H1 (cell line): Measurements from ENCODE around the gene SLC10A2. TPM values are rescaled to one million over a fixed set of nuclear protein-coding genes. Genes with fewer than 3 reads are reported as not detected.

ENCODE experiments used
- CTCF ChIA-PET: fragments of 300-600 bp; sonication (Branson Sonifier 250); formaldehyde crosslinking; loops from one replicate; lab custom pipeline; 2021; ENCODE audit not compliant: partially characterized antibody; lab: Charles Lee
- POLR2A ChIA-PET: fragments of 300-600 bp; sonication (Branson Sonifier 250); formaldehyde crosslinking; loops from one replicate; lab custom pipeline; 2021; ENCODE audit warnings: inconsistent platforms; ENCODE audit not compliant: partially characterized antibody; lab: Charles Lee
- DNase-seq, 2 experiments: peaks; one replicate each; pipeline versions ENCODE4 v3.0.0 to v3.0.0-alpha.2; 2010 to 2022; ENCODE audit warnings: low spot score in 2 of 2, low read depth in 1 of 2, mixed read lengths in 1 of 2
- FAIRE-seq: peaks from 2 replicates; lab custom pipeline; 2011; peaks lifted over from hg19 to GRCh38; lab: Jason Lieb, UNC
- H2AFZ ChIP-seq: 2 replicates; pipeline ENCODE4 v1.8.1; 2012; ENCODE audit warnings: low read length, inconsistent platforms
- H2AK5ac ChIP-seq: 2 replicates; pipeline ENCODE4 v1.6.1; 2013; ENCODE audit warnings: low read depth, low read length
- H2BK120ac ChIP-seq: replicated peaks from 2 replicates; pipeline ENCODE3; 2013; ENCODE audit warnings: low read depth, low read length, inconsistent platforms
- H2BK12ac ChIP-seq: 2 replicates; pipeline ENCODE4 v1.6.1; 2013; ENCODE audit warnings: low read depth, low read length
- H2BK15ac ChIP-seq: 2 replicates; pipeline ENCODE4 v1.6.1; 2013; ENCODE audit warnings: low read length
- H2BK20ac ChIP-seq: 2 replicates; pipeline ENCODE4 v1.6.1; 2013; ENCODE audit warnings: low read length
- H2BK5ac ChIP-seq: 2 replicates; pipeline ENCODE4 v1.6.1; 2013; ENCODE audit warnings: low read depth, low read length
- H3K14ac ChIP-seq: 2 replicates; pipeline ENCODE4 v1.6.1; 2013; ENCODE audit warnings: inconsistent platforms; ENCODE audit not compliant: insufficient read length
- H3K18ac ChIP-seq: 2 replicates; pipeline ENCODE4 v1.6.1; 2013; ENCODE audit warnings: low read length; ENCODE audit errors: extremely low read depth
- H3K23ac ChIP-seq: 2 replicates; pipeline ENCODE4 v1.6.1; 2013; ENCODE audit warnings: inconsistent platforms; ENCODE audit not compliant: insufficient read length
- H3K23me2 ChIP-seq: 2 replicates; pipeline ENCODE4 v1.6.1; 2013; ENCODE audit warnings: low read depth, low read length
- H3K27ac ChIP-seq: 2 replicates; pipeline ENCODE4 v1.6.1; 2011; ENCODE audit warnings: low read depth, low read length, inconsistent platforms
- H3K27me3 ChIP-seq, 4 experiments: replicated peaks in 1 of 4; 1 replicate in 1 of 4; 2 replicates in 3 of 4; pipeline versions ENCODE4 v1.6.1 to v1.8.1; 2011 to 2013; ENCODE audit warnings: low read length in 3 of 4, mild to moderate bottlenecking in 3 of 4, inconsistent platforms in 2 of 4, mixed read lengths in 2 of 4, moderate library complexity in 1 of 4; ENCODE audit not compliant: control insufficient read depth in 3 of 4, insufficient read depth in 3 of 4; ENCODE audit errors: extremely low read depth in 1 of 4
- H3K36me3 ChIP-seq, 4 experiments: 2 replicates each; pipeline versions ENCODE4 v1.6.1 to v1.8.1; 2011 to 2013; ENCODE audit warnings: mild to moderate bottlenecking in 4 of 4, low read length in 3 of 4, moderate library complexity in 2 of 4, control low read depth in 1 of 4, inconsistent platforms in 1 of 4; ENCODE audit not compliant: insufficient read depth in 4 of 4, control insufficient read depth in 2 of 4
- H3K4ac ChIP-seq: replicated peaks from 2 replicates; pipeline ENCODE3; 2013; ENCODE audit warnings: low read length, low read depth, mixed read lengths, inconsistent platforms; ENCODE audit not compliant: insufficient read length
- H3K4me1 ChIP-seq, 4 experiments: replicated peaks in 1 of 4; 1 replicate in 1 of 4; 2 replicates in 3 of 4; pipeline versions ENCODE4 v1.6.1 to v1.8.1; 2011 to 2013; ENCODE audit warnings: low read length in 3 of 4, inconsistent platforms in 2 of 4, mixed read lengths in 1 of 4; ENCODE audit not compliant: insufficient read depth in 4 of 4, control insufficient read depth in 3 of 4
- H3K4me2 ChIP-seq, 2 experiments: 2 replicates each; pipeline versions ENCODE4 v1.6.1 to v1.8.1; 2011 to 2013; ENCODE audit warnings: low read depth in 2 of 2, low read length in 2 of 2, control low read depth in 1 of 2, inconsistent platforms in 1 of 2, mild to moderate bottlenecking in 1 of 2; ENCODE audit not compliant: insufficient read depth in 1 of 2
- H3K4me3 ChIP-seq, 4 experiments: fragments of 200-600, 300-600 bp in 1 of 4; sonication (generic), shearing (Covaris generic), sonication (Bioruptor Twin) in 1 of 4; 2 replicates each; pipeline versions ENCODE4 v1.5.1 to v1.8.1; 2011 to 2016; ENCODE audit warnings: low read length in 4 of 4, low read depth in 3 of 4, control low read depth in 2 of 4, inconsistent platforms in 2 of 4, mild to moderate bottlenecking in 2 of 4, mixed read lengths in 1 of 4, moderate library complexity in 1 of 4; ENCODE audit not compliant: insufficient read depth in 2 of 4; ENCODE audit errors: extremely low read depth in 1 of 4
- H3K56ac ChIP-seq: replicated peaks from 2 replicates; pipeline ENCODE3; 2013; ENCODE audit warnings: low read depth, mild to moderate bottlenecking, mixed read lengths, low read length, inconsistent platforms; ENCODE audit not compliant: insufficient read length
- H3K79me1 ChIP-seq: 2 replicates; pipeline ENCODE4 v1.6.1; 2013; ENCODE audit warnings: low read depth, low read length, control low read depth
- H3K79me2 ChIP-seq, 2 experiments: 2 replicates each; pipeline versions ENCODE4 v1.6.1 to v1.8.1; 2012 to 2013; ENCODE audit warnings: low read length in 2 of 2, mild to moderate bottlenecking in 2 of 2, inconsistent platforms in 1 of 2; ENCODE audit not compliant: insufficient read depth in 2 of 2, control insufficient read depth in 1 of 2
- H3K9ac ChIP-seq, 4 experiments: replicated peaks in 1 of 4; 1 replicate in 1 of 4; 2 replicates in 3 of 4; pipeline versions ENCODE4 v1.6.1 to v1.8.1; 2011 to 2013; ENCODE audit warnings: low read depth in 3 of 4, low read length in 3 of 4, control low read depth in 2 of 4, mild to moderate bottlenecking in 2 of 4, moderate library complexity in 2 of 4, inconsistent platforms in 1 of 4; ENCODE audit errors: extremely low read depth in 1 of 4
- H3K9me3 ChIP-seq, 2 experiments: 2 replicates each; pipeline versions ENCODE4 v1.6.1 to v1.8.1; 2012 to 2013; ENCODE audit warnings: mild to moderate bottlenecking in 2 of 2, moderate library complexity in 2 of 2, control low read depth in 1 of 2, inconsistent platforms in 1 of 2, low read depth in 1 of 2, low read length in 1 of 2, mixed read lengths in 1 of 2; ENCODE audit not compliant: insufficient read depth in 2 of 2
- H4K20me1 ChIP-seq, 2 experiments: replicated peaks in 1 of 2; 2 replicates each; pipeline versions ENCODE3 to v1.8.1; 2011 to 2013; ENCODE audit warnings: inconsistent platforms in 2 of 2, low read length in 2 of 2, mild to moderate bottlenecking in 1 of 2; ENCODE audit not compliant: insufficient read depth in 2 of 2, control insufficient read depth in 1 of 2
- H4K5ac ChIP-seq: 2 replicates; pipeline ENCODE4 v1.6.1; 2013; ENCODE audit warnings: low read length, low read depth, mixed read lengths, inconsistent platforms; ENCODE audit not compliant: insufficient read length
- H4K8ac ChIP-seq: 2 replicates; pipeline ENCODE4 v1.8.0; 2013; ENCODE audit warnings: mild to moderate bottlenecking, moderate library complexity, low read length, inconsistent platforms; ENCODE audit not compliant: insufficient read depth; ENCODE audit errors: extremely low read depth
- H4K91ac ChIP-seq: replicated peaks from 2 replicates; pipeline ENCODE3; 2013; ENCODE audit warnings: low read length, mixed read lengths, inconsistent platforms; ENCODE audit not compliant: insufficient read length
- ATF2 ChIP-seq: IDR thresholded peaks from 2 replicates; pipeline ENCODE4 v1.6.1; 2012; ENCODE audit warnings: low read length, inconsistent platforms
- CHD1 ChIP-seq: IDR thresholded peaks from 2 replicates; pipeline ENCODE4 v1.6.1; 2012; ENCODE audit warnings: low read depth, low read length, improper control_type of control experiment
- CHD2 ChIP-seq: IDR thresholded peaks from 2 replicates; pipeline ENCODE4 v1.6.1; 2012; ENCODE audit warnings: low read length, improper control_type of control experiment
- E2F6 ChIP-seq: IDR thresholded peaks from 2 replicates; pipeline ENCODE4 v1.6.1; 2012; ENCODE audit warnings: inconsistent platforms
- EGR1 ChIP-seq: IDR thresholded peaks from 2 replicates; pipeline ENCODE4 v1.6.1; 2011; ENCODE audit warnings: low read depth, low read length, borderline replicate concordance
- FOSL1 ChIP-seq: IDR thresholded peaks from 2 replicates; pipeline ENCODE4 v1.6.1; 2011; ENCODE audit warnings: mild to moderate bottlenecking, low read depth, low read length, moderate library complexity; ENCODE audit not compliant: insufficient read depth
- GABPA ChIP-seq: IDR thresholded peaks from 2 replicates; pipeline ENCODE4 v1.6.1; 2011; ENCODE audit warnings: mild to moderate bottlenecking, low read length, moderate library complexity, borderline replicate concordance; ENCODE audit not compliant: insufficient read depth
- HDAC2 ChIP-seq, 2 experiments: fragments of 300-600 bp in 1 of 2; sonication (generic) in 1 of 2; IDR thresholded peaks; 2 replicates each; pipeline ENCODE4 v1.6.1; 2011 to 2012; ENCODE audit warnings: low read depth in 2 of 2, low read length in 2 of 2, mild to moderate bottlenecking in 2 of 2, moderate library complexity in 2 of 2, borderline replicate concordance in 1 of 2, inconsistent platforms in 1 of 2
- JUN ChIP-seq: IDR thresholded peaks from 2 replicates; pipeline ENCODE4 v1.6.1; 2011; ENCODE audit warnings: low read depth, mild to moderate bottlenecking, improper control_type of control experiment, low read length
- RBBP5 ChIP-seq: IDR thresholded peaks from 2 replicates; pipeline ENCODE4 v1.7.1; 2012; ENCODE audit warnings: low read depth, mild to moderate bottlenecking, inconsistent platforms, low read length, moderate library complexity, borderline replicate concordance
- RXRA ChIP-seq: IDR thresholded peaks from 2 replicates; pipeline ENCODE4 v1.6.1; 2011; ENCODE audit warnings: low read depth, mild to moderate bottlenecking, low read length, moderate library complexity; ENCODE audit not compliant: insufficient read depth
- TCF12 ChIP-seq: IDR thresholded peaks from 2 replicates; pipeline ENCODE4 v1.6.1; 2011; ENCODE audit warnings: low read depth, mild to moderate bottlenecking, low read length
- WGBS, 2 experiments: shearing (Covaris generic) in 1 of 2; methylation state at CpG; one replicate each; pipeline versions ENCODE4 v1.1.6 to v1.1.7; 2013 to 2015; ENCODE audit warnings: low lambda C conversion rate in 2 of 2, mixed read lengths in 2 of 2, inconsistent platforms in 1 of 2, low coverage in 1 of 2, missing lambda C conversion rate in 1 of 2; ENCODE audit not compliant: insufficient replicate concordance in 2 of 2, insufficient coverage in 1 of 2, insufficient read length in 1 of 2; ENCODE audit errors: extremely low coverage in 1 of 2, missing lambda C conversion rate in 1 of 2; 5-methylcytosine and 5-hydroxymethylcytosine counted together
- polyA plus RNA-seq, 7 experiments: library from polyadenylated mRNA; depleted of rRNA in 3 of 7; stranded (reverse) in 5 of 7; unstranded in 2 of 7; fragments of >200 nt in 5 of 7; fragments of 200-250 nt in 2 of 7; gene quantifications; 1 replicate in 5 of 7; 2 replicates in 1 of 7; 4 replicates in 1 of 7; pipeline versions ENCODE4 v1.2.1 to v1.2.3, GENCODE V29; 2011 to 2013; ENCODE audit warnings: missing spikeins in 2 of 7, mixed read lengths in 2 of 7
- total RNA-seq: library from RNA; stranded (reverse); fragmentation: NEBNext Ultra II Directional; extraction: Animal tissue kit (Norgen Biotek cat#: 25700); gene quantifications from 2 replicates; pipeline ENCODE4 v1.2.1, GENCODE V29; 2021

The SLC10A2 gene
- total and polyA plus RNA-seq, 2 of the 8 experiments (the other 6 are each of a cell fraction or from before 2014, with no cell fraction given) = not detected

GRCh38 chr13:103039183-103039582 is 27.0 kb downstream of the SLC10A2 start:
- Histone ChIP-seq H3K9ac (no peak overlapping the region), H2AK5ac (no peak overlapping the region), H3K27me3 (no peaks in the 10 kb centered on the region), H3K14ac (no peak overlapping the region), H3K79me1 (no peaks in the 10 kb centered on the region), H4K91ac (no peak overlapping the region), H4K5ac (no peak overlapping the region), H3K23me2 (no peaks in the 10 kb centered on the region), H3K4ac (no peak overlapping the region), H3K79me2 (no peaks in the 10 kb centered on the region), H3K27ac (no peak overlapping the region), H2AFZ (no peak overlapping the region), H3K56ac (no peak overlapping the region), H3K36me3 (no peaks in the 10 kb centered on the region), H3K4me3 (no peak overlapping the region), H3K4me2 (no peak overlapping the region), H3K23ac (no peak overlapping the region), H2BK5ac (no peak overlapping the region), H3K4me1 (no peaks in the 10 kb centered on the region), H4K8ac (no peak overlapping the region), H2BK120ac (no peak overlapping the region), H2BK20ac (no peak overlapping the region), H2BK15ac (no peak overlapping the region), H2BK12ac (no peak overlapping the region), H3K9me3 (no peaks in the 10 kb centered on the region), H4K20me1 (no peaks in the 10 kb centered on the region), H3K18ac (no peak overlapping the region)
- CTCF ChIA-PET = interaction anchor here (0.6 to 2.0 kb wide), 6 partner anchors 11 to 101 kb away, joined by 3 to 5 read pairs (median 4); no protein-coding TSS in a partner anchor
- no peak for DNase-seq
- no peak for FAIRE-seq
- POLR2A ChIA-PET = no interaction called here
- WGBS, 2 experiments = 73% methylated on average over 2 of the region's 2 CpGs; no CpG with 5 or more reads in 1 of the 2 experiments
- TF ChIP-seq EGR1 = no peak
- TF ChIP-seq CHD2 = no peak
- no peak for TF ChIP-seq JUN
- no peak for TF ChIP-seq E2F6
- TF ChIP-seq HDAC2 (IDR thresholded peaks at IDR 0.05; ENCODE audit: borderline replicate concordance in 1 of 2, low read depth in 2 of 2, low read length in 2 of 2) = no peak
- no peak for TF ChIP-seq GABPA
- TF ChIP-seq CHD1 = no peak
- no peak for TF ChIP-seq RBBP5
- no peak for TF ChIP-seq FOSL1
- no peak for TF ChIP-seq RXRA
- no peak for TF ChIP-seq TCF12
- no peak for TF ChIP-seq ATF2
